LHCN-M2 (cell line): ENCODE results near the gene GRN. TPM values are rescaled to one million over a fixed set of nuclear protein-coding genes. Genes with fewer than 3 reads are reported as not detected.

Source experiments
- DNase-seq: peaks from one replicate; pipeline ENCODE4 v3.0.0-alpha.2; 2012; ENCODE audit warnings: low read depth
- polyA plus RNA-seq: library from polyadenylated mRNA; unstranded; fragments of >200 nt; gene quantifications from one replicate; pipeline ENCODE4 v1.2.1, GENCODE V29; 2012; ENCODE audit warnings: missing spikeins
- total RNA-seq: library from RNA; depleted of rRNA; stranded (reverse); fragments of >200 nt; gene quantifications from 2 replicates; pipeline ENCODE4 v1.2.3, GENCODE V29; 2014; rRNA removed

GRN gene
- 217 and 235 TPM in 2 replicates for total RNA-seq
- 300 TPM for polyA plus RNA-seq

DNA sequence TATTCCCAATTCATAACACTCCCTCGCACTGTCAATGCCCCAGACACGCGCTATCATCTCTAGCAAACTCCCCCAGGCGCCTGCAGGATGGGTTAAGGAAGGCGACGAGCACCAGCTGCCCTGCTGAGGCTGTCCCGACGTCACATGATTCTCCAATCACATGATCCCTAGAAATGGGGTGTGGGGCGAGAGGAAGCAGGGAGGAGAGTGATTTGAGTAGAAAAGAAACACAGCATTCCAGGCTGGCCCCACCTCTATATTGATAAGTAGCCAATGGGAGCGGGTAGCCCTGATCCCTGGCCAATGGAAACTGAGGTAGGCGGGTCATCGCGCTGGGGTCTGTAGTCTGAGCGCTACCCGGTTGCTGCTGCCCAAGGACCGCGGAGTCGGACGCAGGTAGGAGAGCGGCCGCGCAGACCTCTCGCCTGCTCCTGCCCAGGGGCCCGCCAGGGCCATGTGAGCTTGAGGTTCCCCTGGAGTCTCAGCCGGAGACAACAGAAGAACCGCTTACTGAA is at the start of gene GRN:
TSS of gene GRN (plus strand) at position 364 of the 515 bp plus-strand sequence. CDS start 3,863 bp downstream, outside the sequence.
- peak; percentile 99 for DNase-seq

DNA sequence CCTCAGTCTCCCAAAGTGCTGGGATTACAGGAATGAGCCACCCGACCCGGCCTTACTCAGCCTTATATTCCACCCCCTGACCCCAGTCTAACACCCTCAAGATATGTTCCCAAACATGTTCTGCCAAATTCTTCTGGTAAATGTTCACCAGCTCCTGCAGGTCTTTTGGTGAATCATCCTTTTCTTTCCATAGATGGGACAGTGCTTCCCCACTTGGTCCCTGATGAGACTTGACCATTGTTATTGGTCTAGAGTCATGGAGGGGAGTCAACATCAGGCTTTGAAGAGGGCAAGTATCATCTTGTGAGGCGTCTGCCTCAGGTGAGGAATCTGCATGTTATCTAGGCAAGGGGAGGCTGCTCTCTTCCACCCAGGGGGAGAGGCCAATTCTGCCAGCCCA is 47.1 kb upstream of the GRN start:
- no peak for DNase-seq

DNA sequence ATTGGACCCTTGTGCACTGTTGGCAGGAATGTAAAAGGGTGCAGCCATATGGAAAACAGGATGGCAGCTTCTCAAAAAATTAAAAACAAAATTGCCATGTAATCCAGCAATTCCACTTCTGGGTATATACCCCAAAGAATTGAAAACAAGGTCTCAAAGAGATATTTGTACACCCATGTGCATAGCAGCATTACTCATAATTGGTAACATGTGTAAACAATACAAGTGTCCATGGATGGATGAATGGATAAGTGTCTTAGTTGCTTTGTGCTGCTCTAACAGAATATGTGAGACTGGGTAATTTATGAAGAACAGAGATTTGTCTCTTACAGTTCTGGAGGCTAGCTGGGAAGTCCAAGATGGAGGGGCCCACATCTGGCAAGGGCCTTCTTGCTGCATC is 40.5 kb upstream of the GRN start:
- DNase-seq = no peak

DNA sequence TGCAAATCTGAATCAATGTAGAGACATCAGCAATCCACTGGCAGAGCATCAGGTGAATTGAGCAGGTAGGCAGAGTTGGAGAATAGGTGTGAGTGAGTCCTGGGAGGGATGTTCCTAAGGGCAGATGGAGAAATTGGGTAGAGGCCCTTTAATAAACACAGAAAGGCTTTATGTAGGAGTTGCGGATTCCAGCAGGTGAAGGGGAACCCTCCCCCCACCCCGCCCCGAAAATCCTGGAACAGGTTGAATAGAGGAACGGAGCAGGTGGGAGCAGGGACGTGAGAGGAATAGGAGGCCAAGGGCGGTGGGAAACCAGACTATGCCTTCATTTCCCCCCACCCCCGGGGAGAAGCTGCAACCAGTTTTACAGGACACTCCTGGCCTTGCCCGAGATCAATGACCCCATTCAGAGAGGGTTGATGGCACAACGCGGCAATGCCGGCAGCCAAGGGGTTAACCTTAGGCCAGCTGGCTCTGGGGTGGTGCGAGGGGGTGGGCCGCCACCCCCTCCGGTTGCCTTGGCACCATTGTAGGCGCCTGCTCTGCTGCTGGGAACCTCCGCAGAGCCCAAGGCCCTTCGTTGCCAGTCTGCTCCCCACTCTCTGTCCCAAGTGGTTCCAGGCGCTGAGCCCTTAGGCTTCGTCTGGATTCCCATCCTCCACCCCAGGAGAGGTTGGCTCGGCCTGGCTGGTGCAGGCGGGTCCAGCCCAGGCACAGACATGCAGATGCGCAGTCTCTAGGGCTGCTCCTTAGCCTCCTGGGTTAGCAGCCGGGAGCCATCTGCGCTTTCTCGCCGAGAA is 37.5 kb upstream of the GRN start:
- peak; percentile 32 for DNase-seq

DNA sequence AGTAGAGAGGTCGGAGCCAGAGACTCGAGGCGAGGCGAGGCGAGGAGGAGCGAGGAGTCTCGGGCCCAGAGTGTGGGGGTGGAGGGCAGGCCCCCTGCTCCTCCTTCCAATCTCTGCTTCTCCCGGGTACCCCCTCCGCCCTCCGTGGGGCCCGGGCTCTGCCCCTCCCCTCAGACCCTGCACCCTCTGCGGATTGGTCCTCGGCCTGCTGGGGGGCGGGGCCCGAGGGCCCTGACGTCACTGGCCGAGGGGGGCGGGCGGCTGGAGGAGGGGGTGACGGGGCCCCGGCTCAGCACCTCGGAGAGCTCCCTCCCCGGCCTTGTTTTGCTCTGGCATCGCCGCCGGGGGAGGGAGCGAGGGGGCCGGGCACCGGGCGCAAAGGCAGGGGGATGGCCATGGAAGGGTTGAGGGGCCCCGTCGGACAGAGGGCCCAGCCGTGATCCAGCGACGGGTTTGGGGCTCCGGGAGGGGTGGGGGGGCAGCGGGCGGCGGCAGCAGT is 36.7 kb upstream of the GRN start, which contains the start of gene RUNDC3A:
TSS of gene RUNDC3A (plus strand) at position 282 of the 499 bp plus-strand sequence. CDS start 232 bp downstream, outside the sequence.
- peak; percentile 73 for DNase-seq

DNA sequence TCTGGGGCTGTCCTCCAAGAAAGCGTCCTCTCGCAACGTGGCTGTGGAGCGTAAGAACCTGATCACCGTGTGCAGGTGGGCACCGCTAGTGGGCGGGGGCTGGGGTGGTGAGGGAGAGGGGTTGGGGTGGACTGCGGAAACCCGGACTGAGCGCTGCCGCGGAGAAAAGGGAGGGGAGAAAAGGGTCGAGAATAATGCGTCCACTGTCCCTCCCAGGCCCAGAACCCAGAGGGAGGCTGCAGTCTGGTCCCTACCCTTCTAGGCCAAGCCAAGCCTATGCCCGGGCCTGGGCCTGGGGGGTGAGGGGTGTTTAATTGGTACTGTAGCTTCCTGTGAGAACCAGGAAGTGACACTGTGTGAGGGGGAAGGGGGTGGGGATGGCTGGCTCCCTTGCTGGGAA is 36.2 kb upstream of the GRN start:
- DNase-seq = no peak

DNA sequence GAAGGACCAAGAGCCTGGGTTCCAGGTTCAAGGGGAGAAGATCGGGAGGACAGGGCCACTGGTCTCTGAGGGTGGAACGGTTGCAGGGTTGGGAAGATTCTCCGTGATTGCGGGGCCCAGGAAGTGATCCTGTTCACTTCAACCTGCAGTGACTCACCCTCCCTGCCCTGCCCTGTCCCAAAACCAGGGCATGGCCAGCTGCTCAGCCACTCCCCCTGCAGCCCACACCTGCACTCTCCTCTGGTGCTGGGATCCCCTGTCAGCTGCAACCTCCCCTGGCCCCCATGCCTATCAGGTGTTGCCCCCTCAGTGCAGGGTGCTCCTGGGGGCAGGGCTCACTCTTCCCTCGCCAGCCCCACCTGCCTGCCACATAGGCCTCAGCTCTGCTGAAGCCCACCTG is 35.6 kb upstream of the GRN start:
- DNase-seq = no peak

DNA sequence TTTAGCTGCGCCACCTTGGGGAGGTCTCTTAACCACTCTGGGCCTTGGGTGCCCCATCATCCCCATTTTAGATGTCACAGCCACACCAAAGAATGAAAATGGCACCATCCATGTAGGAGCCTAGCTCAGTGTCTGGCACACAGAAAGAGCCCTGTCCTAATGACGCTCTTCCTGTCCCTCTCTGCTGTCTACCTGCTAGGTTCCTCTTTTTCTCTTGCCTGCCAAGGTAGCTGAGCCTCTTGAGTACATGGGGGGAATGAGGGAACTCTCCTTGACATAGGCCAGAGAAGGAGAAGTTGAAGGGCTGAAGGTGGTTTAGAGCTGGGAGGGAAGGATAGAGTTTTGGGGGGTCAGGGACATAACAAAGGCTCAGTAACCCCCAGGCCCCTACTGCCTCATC is 34.9 kb upstream of the GRN start:
- no peak for DNase-seq

DNA sequence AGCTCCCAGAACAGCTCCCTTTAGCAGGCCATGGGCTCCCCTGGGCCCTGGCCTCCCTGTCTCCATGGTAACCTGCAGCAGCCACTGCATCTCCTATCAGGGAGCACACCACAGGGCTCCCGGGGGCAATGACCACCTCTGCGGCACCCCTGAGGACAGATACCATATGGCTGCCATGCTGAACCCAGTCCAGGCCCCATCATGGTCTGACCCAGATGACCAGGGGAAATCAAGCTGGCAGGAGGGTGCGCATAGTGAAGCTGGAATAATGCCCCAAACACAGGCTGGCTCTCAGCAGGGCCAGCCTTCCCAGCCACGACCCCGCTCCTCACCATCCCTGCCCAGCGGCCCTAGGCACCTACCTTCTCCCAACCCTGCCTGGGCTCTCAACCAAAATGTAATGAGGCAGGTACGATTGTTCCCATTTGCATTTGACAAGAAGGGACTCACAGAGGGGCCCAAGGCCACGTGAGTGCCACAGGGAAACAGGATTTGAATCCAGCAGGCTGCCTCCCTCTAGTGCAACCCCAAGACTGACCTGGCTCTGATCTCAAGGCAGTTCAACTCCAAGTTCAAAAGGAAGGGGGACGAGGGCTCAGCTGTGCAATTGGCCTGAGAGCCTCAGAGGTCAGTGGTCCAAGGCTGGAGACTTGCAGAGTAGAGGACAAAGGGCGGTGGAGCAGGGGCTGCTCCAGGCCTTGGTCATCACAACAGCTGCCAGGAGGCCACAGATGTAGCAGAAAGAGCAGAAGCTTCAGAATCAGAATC is 34.3 kb upstream of the GRN start:
- DNase-seq = peak; percentile 11

DNA sequence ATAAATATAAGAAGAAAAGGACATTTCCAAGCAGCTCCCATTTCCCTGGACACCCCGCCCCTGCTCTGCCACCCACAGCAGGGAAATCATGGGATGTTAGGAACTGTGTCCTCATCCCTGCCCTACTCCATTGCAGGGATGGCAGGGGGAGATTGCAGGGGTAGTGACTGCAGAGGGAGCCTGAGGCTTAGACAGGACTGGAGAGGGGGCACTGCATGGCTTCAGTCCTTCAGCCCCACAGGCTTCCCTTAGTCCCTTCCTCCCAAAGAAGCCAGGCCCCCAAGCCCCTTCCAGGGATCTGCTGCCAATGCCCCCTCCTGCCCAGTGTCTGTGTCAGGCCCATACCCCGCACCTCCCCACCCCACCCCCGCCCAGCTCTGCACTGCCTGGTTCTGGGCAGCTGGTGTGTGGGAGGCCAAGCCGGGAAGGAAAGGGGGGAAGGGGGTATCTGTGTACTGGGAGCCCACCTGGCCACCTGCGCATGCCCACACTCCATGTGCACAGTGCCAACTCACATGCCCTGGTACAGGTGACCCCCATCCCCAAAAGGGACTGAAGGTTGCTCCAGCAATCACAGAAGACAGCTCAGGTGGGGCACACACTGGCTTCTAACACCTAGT is 33.4 kb upstream of the GRN start:
- DNase-seq = no peak

DNA sequence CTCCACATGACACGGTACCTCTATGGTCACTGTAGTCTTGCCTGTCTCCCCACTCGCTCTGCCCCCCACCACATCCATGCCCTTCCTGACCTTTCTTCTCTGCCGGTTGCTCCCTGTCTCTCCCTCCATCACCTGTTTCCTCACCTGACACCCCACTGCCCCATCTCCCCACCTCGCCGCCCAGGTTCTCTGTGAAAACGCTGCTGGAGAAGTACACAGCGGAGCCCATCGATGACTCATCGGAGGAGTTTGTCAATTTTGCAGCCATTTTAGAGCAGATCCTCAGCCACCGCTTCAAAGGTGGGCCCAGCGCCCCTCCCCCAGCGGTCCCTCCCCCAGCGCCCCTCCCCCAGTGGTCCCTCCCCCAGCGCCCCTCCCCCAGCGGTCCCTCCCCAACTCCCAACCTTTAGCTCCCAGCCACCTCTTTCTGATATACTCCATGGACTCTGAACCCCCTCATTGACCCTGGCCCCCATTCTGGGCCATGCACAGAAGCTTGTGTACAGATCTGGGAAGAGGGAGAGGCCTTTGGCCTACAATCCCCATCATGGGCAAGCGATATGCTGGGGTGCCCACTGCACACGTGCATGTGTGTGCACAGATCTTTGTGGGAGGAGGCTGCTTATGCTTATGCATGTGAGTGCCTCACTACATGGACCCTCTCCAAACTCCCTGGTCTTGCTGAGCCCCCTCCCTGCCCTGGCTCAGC is 32.6 kb upstream of the GRN start:
- no peak for DNase-seq

DNA sequence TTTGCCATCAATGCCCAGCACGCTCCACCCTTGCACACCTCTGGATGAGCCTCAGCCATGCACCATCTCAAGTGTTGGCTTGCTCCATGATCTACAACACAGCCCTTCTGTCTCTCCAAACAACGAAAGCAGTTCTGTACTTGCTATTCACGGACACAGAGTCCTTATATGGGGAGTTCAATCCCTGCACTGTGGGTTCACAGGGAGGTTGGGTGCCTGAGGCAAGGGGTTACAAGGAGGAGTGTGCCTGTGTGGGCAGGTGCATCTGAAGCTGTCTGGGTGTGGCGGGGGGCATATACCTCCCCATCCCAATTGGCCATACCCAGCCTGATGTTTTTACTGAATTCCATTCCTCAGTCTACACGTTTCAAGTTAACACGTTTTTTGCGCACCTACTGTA is 31.1 kb upstream of the GRN start:
- DNase-seq = no peak

DNA sequence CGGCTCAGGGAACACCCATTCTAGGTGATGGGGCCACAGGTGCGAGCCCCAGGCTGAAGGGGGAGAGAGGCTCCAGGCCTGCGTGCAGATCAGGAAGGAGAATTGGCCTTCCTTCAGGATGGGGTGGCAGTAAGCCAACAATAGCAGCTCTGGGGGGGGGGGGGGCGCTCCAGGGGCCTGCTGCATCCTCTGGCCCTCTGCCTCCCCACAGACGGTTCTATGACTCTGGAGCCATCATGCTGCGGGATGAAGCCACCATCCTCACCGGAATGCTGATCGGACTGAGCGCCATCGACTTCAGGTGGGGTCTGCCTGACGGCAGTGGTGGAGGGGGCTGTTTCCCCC is 30.6 kb upstream of the GRN start:
- no peak for DNase-seq

DNA sequence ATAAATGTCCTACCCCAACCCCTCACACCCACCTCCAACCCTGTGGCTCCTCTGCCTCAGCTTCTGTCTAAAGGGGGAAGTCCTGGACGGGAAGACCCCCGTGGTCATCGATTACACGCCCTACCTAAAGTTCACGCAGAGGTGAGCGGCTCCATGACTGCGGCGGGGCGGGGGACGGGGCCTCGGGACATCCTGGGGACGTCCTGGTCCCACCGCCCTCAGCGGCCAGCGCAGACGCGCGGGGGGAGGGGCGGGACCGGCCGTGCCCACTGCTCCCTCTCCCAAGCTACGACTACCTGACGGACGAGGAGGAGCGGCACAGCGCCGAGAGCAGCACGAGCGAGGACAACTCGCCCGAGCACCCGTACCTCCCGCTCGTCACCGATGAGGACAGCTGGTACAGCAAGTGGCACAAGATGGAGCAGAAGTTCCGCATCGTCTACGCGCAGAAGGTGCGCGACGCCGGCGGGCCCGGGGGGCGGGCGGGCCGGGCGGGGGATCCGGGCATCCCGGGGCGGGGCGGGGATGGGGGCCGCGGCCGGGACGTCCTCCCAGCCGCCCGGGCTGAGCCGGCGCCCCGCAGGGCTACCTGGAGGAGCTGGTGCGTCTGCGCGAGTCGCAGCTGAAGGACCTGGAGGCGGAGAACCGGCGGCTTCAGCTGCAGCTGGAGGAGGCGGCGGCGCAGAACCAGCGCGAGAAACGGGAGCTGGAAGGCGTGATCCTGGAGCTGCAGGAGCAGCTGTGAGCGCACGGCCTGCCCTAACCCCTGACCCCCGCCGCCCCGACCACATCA is 30.0 kb upstream of the GRN start:
- DNase-seq = no peak

DNA sequence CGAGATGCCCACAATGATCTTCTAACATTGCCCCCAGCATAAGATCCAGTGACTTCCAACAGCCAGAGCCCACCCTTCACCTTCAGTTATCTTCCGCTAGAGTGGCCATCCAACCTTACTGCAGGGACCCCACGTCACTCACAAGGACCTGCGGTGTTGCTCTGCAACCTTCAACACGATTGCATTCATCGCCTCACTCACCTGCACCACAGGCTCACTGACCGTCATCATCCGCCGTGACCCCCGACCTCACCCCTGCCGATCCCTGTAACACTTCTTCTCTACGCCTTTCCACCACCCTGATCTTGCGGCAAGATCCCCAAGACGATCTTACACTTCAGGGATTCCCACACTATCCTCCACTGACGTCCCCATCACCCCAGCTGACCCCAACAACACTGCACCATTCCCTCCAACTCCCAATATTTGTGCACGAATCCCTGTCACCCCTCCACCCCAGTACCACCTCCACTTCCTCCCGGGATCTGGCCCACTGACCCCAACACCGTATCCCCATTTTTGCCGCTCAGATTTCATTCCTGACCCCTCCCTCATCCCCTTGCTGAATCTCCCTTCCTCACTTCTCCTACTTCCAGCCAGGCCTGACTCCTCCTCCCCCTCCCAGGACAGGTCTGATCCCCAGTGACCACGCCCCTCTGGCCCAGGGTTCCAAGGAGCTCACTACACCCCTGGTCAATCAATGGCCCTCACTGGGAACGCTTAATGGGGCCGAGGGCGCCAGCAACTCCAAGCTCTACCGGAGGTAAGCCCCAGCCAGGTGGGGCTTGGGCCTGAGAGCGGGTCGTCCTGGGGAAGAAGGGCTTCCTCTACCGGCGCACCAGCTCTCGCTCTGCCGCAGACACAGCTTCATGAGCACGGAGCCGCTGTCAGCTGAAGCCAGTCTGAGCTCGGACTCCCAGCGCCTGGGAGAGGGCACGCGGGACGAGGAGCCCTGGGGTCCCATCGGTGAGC is 29.1 kb upstream of the GRN start:
- no peak for DNase-seq

DNA sequence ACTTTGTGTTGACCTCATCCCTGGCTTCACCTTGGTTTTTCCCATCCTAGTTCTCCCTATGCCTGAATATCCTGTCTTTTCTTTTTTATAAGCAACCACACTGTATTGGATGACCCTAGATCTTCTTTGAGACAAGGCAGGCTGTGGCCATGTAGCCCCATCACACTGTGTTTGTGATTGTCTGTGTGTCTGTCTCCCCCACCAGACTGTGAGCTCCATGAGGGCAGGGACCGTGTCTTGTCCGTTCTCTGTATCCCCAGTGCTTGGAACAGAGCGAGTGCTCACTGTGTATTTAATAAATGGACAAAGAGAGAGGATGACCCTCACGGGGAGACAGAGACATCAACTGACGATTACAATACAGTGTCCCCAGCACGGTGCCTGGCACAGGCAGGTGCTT is 27.6 kb upstream of the GRN start:
- DNase-seq = no peak

DNA sequence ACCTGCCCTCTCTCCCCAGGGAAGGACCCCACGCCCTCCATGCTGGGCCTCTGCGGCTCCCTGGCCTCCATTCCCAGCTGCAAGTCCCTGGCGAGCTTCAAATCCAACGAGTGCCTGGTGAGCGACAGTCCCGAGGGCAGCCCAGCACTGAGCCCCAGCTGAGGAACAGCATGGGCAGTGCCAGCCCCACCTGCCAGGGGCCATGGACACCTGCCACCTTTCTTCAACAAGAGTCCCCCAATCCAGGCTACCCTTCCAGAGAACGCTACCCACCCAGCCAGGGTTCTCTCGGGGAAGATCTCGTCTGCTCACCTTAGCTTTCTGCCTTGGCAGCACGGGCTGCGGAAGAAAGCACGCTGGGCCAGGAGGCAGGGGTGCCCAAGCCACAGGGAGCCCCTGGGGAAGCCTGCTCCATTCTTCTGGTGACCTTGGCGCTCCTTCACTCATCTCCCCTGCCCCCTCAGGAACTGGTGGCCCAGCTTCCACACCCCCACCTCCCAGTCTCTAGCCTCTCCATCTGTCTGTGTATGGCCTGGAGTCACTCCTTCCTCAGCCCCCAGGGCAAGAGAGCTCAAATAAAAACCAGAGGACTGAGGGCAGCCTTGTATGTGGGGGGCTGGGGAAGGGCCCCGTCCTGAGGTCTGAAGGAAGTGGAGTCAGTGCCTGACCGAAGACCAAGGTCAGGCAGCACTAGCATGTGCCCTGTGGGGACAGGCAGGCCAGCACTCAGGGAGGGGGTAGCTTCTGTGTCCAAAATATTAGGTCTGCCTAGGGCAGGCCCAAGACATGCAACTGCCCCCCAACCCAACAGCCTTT is 26.8 kb upstream of the GRN start:
- DNase-seq = no peak

DNA sequence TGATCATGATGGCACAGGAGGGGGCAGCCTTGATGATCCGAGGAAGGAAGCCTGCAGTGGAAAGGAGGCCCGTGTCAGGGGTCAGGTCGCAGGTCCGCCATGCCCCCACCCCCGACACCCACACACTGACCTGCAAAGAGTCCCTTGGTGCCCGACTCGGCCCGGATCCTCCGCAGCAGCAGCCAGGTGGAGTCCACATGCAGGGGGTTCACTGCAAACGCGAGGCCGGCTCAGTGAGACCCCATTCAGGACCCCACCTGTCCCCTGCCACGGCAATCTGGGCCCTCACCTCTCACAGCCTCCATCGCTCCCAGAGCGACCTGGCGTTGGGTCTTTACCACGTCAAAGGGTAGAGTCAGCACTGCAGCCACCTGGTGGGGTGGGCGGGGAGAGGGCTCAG is 25.0 kb upstream of the GRN start:
- DNase-seq = no peak
